DMS79 treated with DMSO at 0.1 percent for 48 hours (cell line): ENCODE data around the gene TBK1.

Experiments used
- DNase-seq: peaks from one replicate; lab custom pipeline; 2025; lab: John Stamatoyannopoulos, UW

The TBK1 gene

GRCh38 chr12:64451687-64452558 is at the start of gene TBK1:
Gene TBK1 (plus strand): TSS chr12:64452120. CDS start chr12:64455871, 3,751 bp downstream.
- DNase-seq = peak; percentile 47

DNA sequence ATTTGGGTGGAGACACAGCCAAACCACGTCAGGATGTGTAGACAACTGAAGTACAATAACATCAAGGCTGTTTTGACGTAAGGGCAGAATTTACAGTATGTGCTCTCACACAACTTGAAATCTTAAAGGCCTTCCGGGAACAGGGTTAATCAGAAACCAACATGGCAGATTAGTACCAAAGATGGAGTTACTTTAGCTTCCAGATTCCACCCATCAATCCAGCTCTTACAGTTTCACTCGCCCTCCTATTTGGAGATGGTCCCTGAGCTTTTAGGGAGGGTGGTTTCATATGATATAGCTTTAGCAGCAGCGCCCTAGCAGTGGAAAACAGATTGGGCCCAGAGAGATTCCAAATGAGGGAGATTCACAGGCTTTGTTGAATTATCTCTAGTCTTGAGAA is 49.7 kb upstream of the TBK1 start:
- DNase-seq = no peak

DNA sequence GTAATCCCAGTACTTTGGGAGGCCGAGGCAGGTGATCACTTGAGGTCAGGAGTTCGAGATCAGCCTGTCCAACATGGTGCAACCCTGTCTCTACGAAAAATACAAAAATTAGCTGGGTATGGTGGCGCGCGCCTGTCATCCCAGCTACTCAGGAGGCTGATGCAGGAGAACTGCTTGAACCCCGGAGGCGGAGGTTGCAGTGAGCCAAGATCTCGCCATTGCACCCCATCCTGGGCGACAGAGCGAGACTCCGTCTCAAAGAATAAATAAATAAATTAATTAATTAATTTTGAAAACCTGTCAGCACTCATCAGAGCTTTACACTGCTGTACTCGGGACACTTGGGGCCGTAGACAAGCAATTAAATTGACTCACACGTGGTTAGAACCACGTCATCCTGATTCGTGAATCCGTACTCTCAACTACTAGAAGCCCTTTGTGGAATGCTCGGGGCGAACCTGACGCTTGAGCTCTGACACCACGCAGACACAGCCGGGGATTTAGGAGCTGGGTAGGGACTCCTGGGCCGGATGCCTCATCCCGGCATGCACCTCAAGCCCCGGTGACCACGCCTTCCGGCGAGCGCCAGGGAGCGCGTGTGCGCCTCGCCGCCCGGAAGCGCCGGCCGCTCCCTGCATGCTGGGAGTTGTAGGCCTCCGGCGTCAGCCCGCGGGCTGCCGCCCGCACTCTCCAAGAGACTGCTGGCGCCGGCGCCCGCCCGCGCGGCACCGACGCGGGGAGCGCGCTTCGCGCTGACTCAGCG is 48.0 kb upstream of the TBK1 start, which contains the start of gene XPOT:
Gene XPOT, plus strand, starts transcription at position 686 of the 763 bp plus-strand sequence. CDS start 5,644 bp downstream, outside the sequence.
- DNase-seq = peak; percentile 59

DNA sequence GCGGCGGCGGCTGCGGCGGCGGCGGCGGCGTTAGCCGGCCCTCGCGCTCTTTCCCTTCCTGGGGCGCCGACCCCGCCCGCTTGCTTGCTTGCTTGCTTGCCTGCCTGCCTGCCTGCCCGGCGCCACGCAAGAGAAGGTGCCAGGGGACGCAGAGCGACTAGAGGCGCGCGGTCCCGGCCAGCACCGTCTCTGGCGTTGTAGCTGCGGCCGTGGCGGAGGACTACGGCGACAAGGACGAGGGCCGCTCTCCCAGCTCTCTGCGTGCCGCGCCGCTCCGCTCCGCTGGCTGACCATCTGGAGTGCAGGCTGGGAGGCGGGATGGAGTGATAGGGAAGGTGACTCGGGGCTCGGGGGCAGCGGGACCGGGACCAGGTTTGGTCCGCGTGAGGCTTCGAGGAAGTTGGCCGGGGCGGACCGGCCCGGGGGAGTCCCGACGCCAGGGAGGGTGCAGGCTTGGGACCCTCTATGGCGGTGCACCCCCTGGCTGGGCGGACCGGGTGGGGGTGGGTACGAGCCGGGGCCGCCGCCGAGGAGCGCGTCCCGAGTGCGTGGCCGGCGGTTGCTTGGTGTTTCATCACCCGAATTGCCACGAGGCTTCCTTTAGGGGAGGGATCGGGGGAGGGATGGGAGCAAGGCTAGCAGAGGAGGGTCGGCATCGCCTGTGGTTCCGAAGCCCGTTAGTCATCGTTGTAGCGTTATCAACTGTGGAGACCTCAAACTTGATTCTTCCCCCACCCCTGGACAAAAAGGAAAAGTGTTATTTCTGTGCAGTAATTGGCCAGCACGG is 47.3 kb upstream of the TBK1 start:
- DNase-seq = no peak

GRCh38 chr12:64407342-64408223 is 44.3 kb upstream of the TBK1 start:
- no peak for DNase-seq

DNA sequence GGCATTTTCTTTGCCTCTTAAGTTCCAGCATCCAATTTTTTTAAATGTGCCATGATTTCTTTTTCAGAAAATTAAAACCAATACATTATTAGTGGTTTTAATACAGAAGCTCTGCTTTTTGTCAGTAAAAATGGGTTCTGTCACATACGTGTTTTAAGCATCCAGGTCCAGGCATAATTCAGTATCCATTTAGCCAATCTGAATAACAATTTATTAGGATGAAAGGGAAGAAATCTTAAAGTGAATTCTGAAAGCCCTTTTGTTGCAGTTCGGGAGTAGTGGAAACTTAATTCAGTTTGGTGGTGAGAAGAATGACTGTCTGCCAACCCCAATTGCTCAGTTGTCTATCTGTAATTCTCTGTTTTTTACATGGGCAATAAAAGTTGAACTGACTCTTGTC is 40.5 kb upstream of the TBK1 start:
- DNase-seq = no peak

GRCh38 chr12:64412459-64412858 is 39.5 kb upstream of the TBK1 start:
- no peak for DNase-seq

- no peak for DNase-seq
These were observed 38.0 kb upstream of the TBK1 start for GRCh38 chr12:64413884-64414283.

GRCh38 chr12:64418209-64418608 is 33.7 kb upstream of the TBK1 start:
- no peak for DNase-seq

GRCh38 chr12:64419696-64420095 is 32.2 kb upstream of the TBK1 start:
- DNase-seq = no peak

GRCh38 chr12:64427988-64428387 is 23.9 kb upstream of the TBK1 start:
- no peak for DNase-seq

DNA sequence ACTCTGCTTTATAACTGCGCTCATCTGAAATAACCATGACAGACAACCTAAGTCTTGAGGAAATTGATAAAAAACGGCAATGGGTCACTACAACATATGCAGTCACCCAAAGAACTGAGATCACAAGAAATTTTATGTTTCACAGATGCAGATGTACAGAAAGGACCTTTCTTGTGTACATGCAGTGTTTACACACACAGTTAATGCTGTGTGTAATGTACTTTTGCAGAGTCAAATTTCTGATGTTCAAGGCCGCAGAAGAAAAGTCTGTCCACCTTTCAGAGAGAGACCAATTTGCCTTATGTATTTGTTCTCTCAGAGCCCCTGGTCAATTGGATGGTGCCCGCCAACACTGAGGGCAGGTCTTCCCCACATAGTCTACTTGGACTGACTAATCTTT is 23.0 kb upstream of the TBK1 start:
- no peak for DNase-seq

DNA sequence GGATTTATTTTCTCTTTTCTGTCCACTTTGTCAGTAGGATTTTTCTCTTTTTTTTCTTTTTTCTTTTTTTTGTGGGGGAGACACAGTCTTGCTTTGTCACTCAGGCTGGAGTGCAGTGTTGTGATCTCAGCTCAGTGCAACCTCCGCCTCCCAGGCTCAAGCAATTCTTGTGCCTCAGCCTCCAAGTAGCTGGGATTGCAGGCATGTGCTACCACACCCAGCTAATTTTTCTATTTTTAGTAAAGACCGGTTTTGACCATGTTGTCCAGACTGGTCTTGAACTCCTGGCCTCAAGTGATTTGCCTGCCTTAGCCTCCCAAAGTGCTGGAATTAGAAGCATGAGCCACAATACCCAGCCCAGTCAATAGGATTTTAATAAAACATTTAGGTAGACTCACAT is 21.0 kb upstream of the TBK1 start:
- DNase-seq = no peak

- no peak for DNase-seq
These were observed 20.1 kb upstream of the TBK1 start for GRCh38 chr12:64431791-64432190.

DNA sequence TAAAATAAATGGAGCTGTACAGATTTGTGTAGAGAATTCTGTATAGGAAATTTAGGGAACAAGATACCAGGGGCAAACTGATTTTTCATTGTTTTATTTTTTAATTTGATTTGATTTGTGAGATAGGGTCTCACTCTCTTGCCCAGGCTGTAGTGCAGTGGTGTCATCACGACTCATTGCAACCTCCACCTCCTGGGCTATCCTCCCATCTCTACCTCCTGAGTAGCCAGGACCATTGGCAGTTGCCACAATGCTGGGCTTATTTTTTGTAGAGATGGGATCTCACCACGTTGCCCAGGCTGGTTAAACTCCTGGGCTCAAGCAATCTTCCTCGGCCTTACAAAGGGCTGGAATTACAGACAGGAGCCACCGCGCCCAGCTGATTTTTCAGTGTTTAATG is 18.0 kb upstream of the TBK1 start:
- DNase-seq = no peak

DNA sequence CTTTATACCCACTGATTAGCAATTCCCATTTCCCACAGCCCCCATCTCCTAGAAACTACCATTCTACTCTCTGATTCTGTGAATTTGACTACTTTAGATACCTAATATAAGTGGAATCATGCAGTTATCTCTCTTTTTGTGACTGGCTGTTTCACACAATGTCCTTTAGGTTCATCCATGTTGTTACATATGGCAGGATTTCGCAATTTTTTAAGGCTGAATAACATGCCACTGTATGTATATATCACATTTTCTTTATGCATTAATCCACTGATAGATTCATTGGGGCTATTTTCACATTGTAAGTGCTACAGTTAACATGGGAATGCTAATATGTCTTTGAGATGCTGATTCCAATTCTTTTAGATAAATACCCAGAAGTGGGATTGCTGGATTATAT is 11.8 kb upstream of the TBK1 start:
- no peak for DNase-seq

- DNase-seq = no peak
These were observed 6.4 kb upstream of the TBK1 start for GRCh38 chr12:64445490-64445889.

GRCh38 chr12:64446295-64446694 is 5.6 kb upstream of the TBK1 start:
- no peak for DNase-seq

DNA sequence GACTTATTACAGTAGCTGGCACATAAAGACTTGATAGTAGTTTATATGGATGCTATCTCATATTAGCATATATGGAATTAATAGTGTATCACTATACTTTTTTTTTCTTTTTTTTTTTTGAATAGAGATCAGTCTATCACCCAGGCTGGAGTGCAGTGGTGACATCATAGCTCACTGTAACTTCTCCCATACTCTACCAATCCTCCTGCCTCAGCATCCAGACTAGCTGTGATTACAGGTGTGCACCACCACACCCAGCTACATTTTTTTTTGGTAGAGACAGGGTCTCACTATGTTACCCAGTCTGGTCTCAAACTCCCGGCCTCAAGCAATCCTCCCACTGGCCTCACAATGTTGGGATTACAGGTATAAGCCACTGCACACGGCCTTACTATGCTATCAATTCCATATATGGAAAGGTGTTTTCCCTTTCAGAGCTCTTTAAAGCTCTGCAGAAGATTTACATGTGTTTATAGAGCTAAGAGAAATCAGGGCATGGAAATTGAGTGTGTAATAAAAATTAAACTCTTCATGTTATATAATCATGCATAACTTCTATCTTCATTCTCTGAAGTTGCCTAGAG is 1.8 kb upstream of the TBK1 start:
- no peak for DNase-seq

DNA sequence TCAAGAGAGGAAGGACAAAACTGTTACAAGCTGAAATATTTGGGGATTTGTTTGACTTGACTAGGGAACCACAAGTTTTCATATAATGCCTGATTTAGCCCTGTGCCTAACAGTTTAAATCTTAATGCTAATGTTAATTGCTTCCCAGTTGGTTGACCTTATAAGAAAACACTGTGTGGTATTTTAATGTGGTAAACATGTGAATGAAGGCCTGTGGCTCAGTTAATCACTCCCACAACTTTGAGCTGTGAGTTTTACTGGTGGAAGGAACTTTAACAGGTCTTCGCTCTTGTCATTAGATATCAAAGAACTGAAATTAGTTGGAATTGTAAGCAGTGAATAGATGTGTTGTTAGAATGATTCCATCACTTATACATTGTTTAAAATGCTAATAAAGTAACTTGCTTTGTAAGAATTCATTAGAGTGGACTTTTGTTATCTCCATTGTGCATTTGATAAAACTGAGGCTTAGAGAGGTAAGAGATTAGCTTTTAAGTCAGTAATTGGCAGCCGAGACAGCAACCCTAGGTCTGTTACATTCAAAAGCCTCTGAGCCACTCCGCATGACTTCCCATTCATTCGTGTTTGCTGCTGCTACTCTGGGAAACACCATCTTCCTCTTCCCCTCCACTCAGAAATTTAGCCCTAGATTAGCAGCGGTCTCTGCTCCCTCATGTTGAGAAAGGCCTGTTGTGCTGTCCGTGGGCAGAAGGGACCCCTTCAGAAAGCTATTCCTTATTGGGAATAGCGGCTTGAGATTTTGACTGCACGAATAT is 1.0 kb upstream of the TBK1 start:
- DNase-seq = no peak
